GM06990 (cell line): ENCODE data around the gene ANGEL2.
A peak's percentile ranks its signal among the peaks of the same experiment; 100 is the strongest.

Experiments
- DNase-seq: peaks from one replicate; pipeline ENCODE4 v3.0.0-alpha.2; 2011; ENCODE audit not compliant: insufficient read length; ENCODE audit errors: extremely low read depth
- H3K27me3 ChIP-seq: replicated peaks from 2 replicates; pipeline ENCODE4 v1.6.0; 2011; ENCODE audit warnings: low read length; ENCODE audit not compliant: control insufficient read depth, insufficient read depth
- H3K36me3 ChIP-seq: 2 replicates; pipeline ENCODE4 v1.5.1; 2011; ENCODE audit warnings: low read length; ENCODE audit not compliant: control insufficient read depth, insufficient read depth
- H3K4me3 ChIP-seq: replicated peaks from 2 replicates; pipeline ENCODE4 v1.5.1; 2011; ENCODE audit warnings: low read depth, mild to moderate bottlenecking, control low read depth, low read length
- TF ChIP-seq, protein P1 (sequence below): IDR thresholded peaks from 2 replicates; pipeline ENCODE4 v1.5.1; 2011; ENCODE audit warnings: low read length, control low read depth, mild to moderate bottlenecking, inconsistent platforms; ENCODE audit not compliant: insufficient read depth, poor library complexity, severe bottlenecking

ANGEL2 gene

DNA sequence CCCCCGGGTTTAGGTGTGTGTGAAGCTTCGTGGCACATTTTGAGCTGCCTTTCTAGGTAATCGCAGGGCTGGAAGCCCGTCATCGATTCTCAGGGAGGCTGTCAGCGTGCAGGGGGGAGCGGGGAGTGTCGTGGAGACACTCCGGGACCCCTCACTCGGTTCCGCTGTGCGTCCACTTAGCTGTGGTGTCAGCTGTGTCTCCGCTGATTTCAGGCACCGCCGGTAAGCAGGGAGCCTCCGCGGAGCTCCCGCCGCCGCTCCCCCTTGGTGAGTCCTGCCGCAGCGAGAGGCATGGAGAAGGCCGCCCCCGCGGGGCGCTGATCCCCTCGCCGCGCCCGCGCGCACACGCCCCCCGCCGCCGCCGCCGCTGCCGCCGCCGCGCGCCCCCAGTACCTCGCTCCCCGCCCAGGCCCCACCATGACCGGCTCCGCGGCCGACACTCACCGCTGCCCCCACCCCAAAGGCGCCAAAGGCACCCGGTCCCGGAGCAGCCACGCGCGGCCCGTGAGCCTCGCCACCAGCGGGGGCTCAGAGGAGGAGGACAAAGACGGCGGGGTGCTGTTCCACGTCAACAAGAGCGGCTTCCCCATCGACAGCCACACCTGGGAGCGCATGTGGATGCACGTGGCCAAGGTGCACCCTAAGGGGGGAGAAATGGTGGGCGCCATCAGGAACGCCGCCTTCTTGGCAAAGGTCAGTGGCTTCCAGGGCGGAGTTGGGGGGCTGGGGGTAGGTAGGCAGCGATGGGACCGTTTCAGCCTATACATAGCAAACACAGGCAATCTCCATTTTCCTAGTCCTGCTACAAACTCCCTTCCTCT, 64.3 kb downstream of the ANGEL2 start:
- H3K27me3 ChIP-seq, result no peaks in the 10 kb centered on the region
- DNase-seq, result no peak
- TF ChIP-seq, protein P1, sequence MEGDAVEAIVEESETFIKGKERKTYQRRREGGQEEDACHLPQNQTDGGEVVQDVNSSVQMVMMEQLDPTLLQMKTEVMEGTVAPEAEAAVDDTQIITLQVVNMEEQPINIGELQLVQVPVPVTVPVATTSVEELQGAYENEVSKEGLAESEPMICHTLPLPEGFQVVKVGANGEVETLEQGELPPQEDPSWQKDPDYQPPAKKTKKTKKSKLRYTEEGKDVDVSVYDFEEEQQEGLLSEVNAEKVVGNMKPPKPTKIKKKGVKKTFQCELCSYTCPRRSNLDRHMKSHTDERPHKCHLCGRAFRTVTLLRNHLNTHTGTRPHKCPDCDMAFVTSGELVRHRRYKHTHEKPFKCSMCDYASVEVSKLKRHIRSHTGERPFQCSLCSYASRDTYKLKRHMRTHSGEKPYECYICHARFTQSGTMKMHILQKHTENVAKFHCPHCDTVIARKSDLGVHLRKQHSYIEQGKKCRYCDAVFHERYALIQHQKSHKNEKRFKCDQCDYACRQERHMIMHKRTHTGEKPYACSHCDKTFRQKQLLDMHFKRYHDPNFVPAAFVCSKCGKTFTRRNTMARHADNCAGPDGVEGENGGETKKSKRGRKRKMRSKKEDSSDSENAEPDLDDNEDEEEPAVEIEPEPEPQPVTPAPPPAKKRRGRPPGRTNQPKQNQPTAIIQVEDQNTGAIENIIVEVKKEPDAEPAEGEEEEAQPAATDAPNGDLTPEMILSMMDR, result no peak
- peak overlapping the region; percentile 91 for H3K4me3 ChIP-seq
- peaks cover 1% of the 10 kb centered on the region; the same call in 1 of the 2 replicates for H3K36me3 ChIP-seq

DNA sequence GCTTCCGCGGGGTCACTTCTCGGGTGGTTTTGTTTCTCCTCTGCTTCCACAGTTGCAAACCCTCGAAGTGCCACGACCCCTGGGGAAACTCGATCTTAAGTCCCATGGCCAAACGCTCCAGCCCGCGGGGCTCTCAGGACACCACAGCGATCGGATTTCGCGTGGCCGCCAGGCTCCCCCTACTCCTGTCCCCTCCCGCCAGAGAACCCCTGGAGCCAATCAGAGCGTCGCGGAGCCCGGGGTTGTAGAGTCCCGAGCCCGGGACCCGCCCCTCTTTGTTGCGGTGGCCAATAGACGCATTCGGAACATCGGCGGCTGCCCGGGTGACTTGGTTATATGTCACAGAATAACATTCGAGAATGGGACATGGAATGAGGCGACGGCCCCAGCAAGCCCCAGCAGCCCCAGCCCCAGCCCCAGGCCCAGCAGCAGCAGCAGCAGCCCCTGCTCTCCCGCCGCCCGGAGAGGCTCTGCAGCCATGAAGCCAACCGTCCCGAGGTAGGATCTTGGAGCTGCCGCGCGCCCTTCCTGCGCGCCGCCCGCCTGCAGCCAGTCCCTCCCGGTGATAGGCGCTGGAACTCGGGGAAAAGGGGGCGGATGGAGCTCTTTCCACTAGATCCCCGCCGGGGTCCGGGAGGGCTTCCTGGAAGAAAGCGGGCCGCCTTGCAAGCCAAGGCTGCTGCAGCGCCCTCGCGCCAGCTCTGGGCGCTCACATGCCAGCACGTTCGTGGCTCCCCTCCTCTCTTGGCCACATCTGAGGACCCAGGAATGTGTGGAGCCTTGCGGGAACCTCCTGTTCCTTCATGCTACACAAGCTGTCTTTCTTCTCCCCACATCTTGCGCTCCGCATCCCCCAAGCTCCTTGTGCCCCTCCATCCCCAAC, 65.2 kb downstream of the ANGEL2 start, which contains the start of gene VASH2:
TSS of gene VASH2 (plus strand) at position 299 of the 883 bp plus-strand sequence. CDS start 1,002 bp downstream, outside the sequence.
- TF ChIP-seq, protein P1, result peak; percentile 12
- H3K27me3 ChIP-seq, result no peaks in the 10 kb centered on the region
- peak within 1 kb of the TSS; percentile 91 for H3K4me3 ChIP-seq
- H3K36me3 ChIP-seq, result peaks cover 1% of the 10 kb centered on the region; the same call in 1 of the 2 replicates
- DNase-seq, result peak; percentile 90

DNA sequence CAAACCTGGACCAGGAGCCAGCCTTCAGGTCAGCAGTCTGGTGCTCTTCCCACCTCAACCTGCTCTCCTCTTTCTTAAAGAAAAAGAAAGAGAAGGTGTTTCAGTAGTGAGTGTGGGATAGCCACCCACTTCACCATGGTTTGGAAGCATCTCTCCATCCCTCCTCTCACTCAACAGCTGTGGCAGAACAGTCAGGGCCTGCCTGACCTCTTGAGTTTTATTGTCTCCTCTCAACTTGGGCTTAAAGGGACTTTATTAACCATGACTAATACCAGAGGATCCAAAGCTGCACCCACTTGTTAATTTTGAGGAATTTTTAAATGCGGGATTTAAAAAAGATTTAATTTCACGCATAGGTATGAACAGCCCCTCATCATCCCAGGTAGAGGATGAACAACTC, 65.9 kb downstream of the ANGEL2 start:
- peak overlapping the region; percentile 91 for H3K4me3 ChIP-seq
- no peaks in the 10 kb centered on the region for H3K27me3 ChIP-seq
- peaks cover 1% of the 10 kb centered on the region; the same call in 1 of the 2 replicates for H3K36me3 ChIP-seq
- no peak for DNase-seq
- TF ChIP-seq, protein P1, result no peak

DNA sequence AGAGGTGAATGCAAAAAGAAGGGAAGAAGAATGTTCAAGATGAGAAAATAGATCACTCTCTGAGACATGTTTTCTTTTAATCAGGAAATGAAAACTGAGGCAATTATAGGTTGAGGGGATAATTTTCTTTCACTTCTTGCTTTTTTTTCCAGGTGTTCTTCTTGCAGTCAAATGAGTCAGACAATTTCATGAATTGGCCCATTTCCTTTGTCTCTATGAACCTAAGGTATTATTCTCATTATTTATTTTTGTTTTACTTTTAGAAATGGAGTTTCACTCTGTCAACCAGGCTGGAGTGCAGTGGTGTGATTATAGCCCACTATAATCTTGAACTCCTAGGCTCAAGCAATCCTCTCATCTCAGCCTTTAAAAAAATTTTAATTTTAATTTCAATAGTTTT, 68.8 kb downstream of the ANGEL2 start:
- TF ChIP-seq, protein P1, result no peak
- DNase-seq, result no peak
- H3K27me3 ChIP-seq, result no peaks in the 10 kb centered on the region
- H3K36me3 ChIP-seq, result no peaks in the 10 kb centered on the region
- H3K4me3 ChIP-seq, result no peak overlapping the region

DNA sequence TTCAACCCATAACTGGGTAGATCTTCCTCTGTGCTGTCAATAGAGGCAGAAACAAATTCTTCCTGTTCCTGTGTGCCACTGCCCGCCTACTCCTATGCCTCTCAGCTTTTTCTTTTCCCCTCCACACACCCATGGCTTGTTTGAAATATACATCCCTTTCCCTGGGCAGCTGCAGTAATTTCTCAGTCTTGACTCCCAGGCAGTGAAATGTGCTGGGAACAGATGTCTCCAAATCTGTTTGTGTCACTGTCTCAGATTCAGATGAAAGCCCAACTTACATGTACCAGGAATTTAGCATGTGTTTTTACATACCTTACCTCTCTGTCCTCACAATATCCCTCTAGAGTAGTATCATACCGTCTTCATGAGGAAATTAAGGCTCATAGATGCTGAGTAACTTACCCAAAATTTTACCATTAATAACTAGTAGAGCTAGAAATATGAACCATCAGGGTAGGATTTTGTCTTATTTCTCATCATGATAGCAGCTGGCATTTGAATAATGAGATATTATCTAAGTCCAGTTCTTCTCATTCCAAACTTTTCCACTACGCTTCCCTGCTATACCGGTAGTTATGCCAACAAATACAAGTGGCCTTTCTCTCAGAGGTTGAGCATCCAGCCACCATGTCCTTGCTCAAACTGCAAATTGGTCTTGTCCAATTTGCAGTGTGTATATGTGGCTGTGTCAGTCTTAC, 70.1 kb downstream of the ANGEL2 start:
- no peak for DNase-seq
- no peak overlapping the region for H3K4me3 ChIP-seq
- no peaks in the 10 kb centered on the region for H3K27me3 ChIP-seq
- TF ChIP-seq, protein P1, result no peak
- H3K36me3 ChIP-seq, result no peaks in the 10 kb centered on the region
